Suprapubic skin (tissue), 4 donors: ENCODE measurements around the gene C13orf46.

Experiments used
- POLR2A ChIP-seq, 2 donors: fragments of 450-650 bp; IDR thresholded peaks; one replicate each; pipeline ENCODE4 v1.6.1; 2017; ENCODE audit warnings: antibody characterized with exemption in 2 of 2, mild to moderate bottlenecking in 2 of 2, moderate library complexity in 2 of 2
- POLR2AphosphoS5 ChIP-seq, 3 donors: sonication (generic); formaldehyde crosslinking; IDR thresholded peaks; one replicate each; pipeline ENCODE4 v1.6.1; 2017; ENCODE audit warnings: antibody characterized with exemption in 3 of 3
- TF ChIP-seq, protein P1 (sequence below), 2 donors: fragments of 200-600 bp in 1 of 2; fragments of 450-650 bp in 1 of 2; sonication (generic) in 1 of 2; IDR thresholded peaks; one replicate each; pipeline ENCODE4 v1.5.1; 2016 to 2019; ENCODE audit warnings: antibody characterized with exemption in 2 of 2, mild to moderate bottlenecking in 1 of 2, moderate library complexity in 1 of 2

DNA sequence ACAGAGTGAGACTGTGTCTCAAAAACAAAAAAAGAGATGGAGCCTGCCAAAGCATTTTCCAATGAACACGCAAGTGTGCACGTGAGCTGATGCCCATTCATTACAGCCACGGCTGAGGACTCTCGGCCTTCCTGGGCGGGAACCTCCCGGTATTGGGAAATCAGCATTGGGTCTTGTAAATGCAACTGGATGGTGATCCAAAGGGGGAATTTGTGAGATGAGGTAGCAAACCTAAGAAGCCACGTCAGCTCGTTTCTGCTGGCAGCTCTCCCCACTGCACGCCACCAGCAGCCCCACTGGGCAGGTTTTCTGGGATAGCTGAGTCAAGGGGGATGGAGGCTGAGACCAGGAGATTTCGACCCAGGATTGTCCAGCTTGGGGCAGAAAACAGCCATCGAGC is 11.5 kb downstream of the C13orf46 start:
- TF ChIP-seq, protein P1, sequence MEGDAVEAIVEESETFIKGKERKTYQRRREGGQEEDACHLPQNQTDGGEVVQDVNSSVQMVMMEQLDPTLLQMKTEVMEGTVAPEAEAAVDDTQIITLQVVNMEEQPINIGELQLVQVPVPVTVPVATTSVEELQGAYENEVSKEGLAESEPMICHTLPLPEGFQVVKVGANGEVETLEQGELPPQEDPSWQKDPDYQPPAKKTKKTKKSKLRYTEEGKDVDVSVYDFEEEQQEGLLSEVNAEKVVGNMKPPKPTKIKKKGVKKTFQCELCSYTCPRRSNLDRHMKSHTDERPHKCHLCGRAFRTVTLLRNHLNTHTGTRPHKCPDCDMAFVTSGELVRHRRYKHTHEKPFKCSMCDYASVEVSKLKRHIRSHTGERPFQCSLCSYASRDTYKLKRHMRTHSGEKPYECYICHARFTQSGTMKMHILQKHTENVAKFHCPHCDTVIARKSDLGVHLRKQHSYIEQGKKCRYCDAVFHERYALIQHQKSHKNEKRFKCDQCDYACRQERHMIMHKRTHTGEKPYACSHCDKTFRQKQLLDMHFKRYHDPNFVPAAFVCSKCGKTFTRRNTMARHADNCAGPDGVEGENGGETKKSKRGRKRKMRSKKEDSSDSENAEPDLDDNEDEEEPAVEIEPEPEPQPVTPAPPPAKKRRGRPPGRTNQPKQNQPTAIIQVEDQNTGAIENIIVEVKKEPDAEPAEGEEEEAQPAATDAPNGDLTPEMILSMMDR (IDR thresholded peaks at IDR 0.05): no peak
- TF ChIP-seq POLR2A (IDR thresholded peaks at IDR 0.05) (no peak), POLR2AphosphoS5 (IDR thresholded peaks at IDR 0.05) (no peak)
